GM12875 (cell line): ENCODE data around the gene SLC16A6.
"Not testable (repeated sequence)": the region's sequence is repeated elsewhere in the genome, so short reads cannot be mapped to it uniquely, and the experiment has no call there.

Source experiments
- H3K4me3 ChIP-seq: one replicate; pipeline ENCODE4 v1.5.1; 2011; ENCODE audit warnings: low read depth, low read length, control low read depth
- TF ChIP-seq, protein P1 (sequence below): IDR thresholded peaks from 2 replicates; pipeline ENCODE4 v1.5.1; 2011; ENCODE audit warnings: low read depth, mild to moderate bottlenecking, control low read depth, inconsistent platforms, low read length, moderate library complexity, borderline replicate concordance; ENCODE audit not compliant: insufficient read depth

The SLC16A6 gene

DNA sequence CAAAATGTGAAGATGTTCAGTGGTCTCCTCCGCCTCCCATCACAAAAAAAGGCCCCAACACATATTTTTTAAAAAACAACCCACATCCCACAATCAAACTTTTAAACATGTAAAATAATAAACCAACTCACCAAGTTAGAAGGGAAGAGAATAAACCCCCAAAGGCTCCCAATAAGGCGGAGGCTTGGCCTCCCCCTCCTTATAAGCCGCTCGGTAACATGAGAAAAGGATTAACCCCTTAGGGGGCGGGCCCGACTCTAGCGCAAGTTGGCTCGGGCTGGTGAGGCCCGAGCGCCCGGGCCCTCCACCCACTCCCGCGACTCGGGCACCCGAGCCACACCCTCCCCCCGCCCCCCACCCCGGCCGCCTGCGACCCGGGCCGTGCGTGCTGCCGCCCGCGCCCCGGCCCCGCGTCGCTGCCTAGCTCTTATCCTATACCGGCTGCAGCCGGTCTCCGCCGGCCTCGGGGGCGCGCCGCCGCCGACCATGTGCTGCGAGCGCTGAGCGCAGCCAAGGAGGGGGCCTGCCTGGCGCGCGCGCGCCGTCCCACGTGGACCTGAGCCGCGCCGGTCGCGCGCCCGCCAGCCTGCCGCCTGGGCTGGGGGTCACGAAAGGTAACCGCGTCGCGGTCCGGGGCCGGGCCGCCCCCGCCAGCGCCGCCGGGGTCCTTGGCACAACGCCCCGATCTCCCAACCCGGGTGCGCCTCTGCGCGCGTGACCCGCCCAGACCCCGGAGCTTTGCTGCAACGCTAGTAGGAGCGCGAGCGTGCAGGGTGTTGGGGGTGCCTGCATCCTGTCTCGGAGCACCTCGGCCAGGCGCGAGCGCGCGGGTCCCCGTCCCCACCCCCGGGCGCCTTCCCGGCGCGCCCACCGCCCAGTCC, at the start of gene SLC16A6, which contains the start of gene ARSG:
TSS of gene SLC16A6 (minus strand) at position 173 of the 881 bp plus-strand sequence. CDS start 12,807 bp downstream, outside the sequence.
TSS of gene ARSG (plus strand) at position 541 of the 881 bp plus-strand sequence. CDS start 15,999 bp downstream, outside the sequence.
- peak within 1 kb of the TSS; percentile 56 for H3K4me3 ChIP-seq
- TF ChIP-seq, protein P1, sequence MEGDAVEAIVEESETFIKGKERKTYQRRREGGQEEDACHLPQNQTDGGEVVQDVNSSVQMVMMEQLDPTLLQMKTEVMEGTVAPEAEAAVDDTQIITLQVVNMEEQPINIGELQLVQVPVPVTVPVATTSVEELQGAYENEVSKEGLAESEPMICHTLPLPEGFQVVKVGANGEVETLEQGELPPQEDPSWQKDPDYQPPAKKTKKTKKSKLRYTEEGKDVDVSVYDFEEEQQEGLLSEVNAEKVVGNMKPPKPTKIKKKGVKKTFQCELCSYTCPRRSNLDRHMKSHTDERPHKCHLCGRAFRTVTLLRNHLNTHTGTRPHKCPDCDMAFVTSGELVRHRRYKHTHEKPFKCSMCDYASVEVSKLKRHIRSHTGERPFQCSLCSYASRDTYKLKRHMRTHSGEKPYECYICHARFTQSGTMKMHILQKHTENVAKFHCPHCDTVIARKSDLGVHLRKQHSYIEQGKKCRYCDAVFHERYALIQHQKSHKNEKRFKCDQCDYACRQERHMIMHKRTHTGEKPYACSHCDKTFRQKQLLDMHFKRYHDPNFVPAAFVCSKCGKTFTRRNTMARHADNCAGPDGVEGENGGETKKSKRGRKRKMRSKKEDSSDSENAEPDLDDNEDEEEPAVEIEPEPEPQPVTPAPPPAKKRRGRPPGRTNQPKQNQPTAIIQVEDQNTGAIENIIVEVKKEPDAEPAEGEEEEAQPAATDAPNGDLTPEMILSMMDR: no peak

GRCh38 chr17:68334393-68334792, 43.5 kb upstream of the SLC16A6 start:
- H3K4me3 ChIP-seq: no peak overlapping the region
- TF ChIP-seq, protein P1: no peak

GRCh38 chr17:68331932-68332331, 41.0 kb upstream of the SLC16A6 start:
- not testable (repeated sequence) for H3K4me3 ChIP-seq

- TF ChIP-seq, protein P1: no peak
- no peak overlapping the region for H3K4me3 ChIP-seq
Measured at GRCh38 chr17:68329331-68329730, 38.4 kb upstream of the SLC16A6 start.

DNA sequence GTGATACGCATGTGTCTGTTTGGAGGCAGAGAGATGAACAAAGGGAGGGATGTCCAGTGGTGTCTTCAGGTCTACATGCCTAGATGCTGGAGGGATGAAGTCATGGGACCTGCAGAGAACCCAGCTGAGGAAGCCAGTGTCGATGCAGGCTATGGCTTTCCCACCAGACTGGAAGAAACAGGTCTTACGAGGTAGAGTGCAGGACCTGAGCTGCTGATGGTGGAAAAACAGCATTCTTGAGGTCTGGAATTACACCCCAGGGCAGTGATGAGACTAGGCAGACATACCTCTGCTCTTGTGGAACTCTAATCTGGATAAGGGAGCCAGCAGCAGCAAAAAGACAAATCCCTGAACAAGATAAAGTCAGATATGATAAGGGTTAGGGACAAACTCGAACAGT, 37.7 kb upstream of the SLC16A6 start:
- TF ChIP-seq, protein P1: no peak
- H3K4me3 ChIP-seq: no peak overlapping the region

GRCh38 chr17:68327823-68328557, 37.1 kb upstream of the SLC16A6 start:
- TF ChIP-seq, protein P1: peak; percentile 44; the same call in 1 of the 2 replicates
- H3K4me3 ChIP-seq: no peak overlapping the region

DNA sequence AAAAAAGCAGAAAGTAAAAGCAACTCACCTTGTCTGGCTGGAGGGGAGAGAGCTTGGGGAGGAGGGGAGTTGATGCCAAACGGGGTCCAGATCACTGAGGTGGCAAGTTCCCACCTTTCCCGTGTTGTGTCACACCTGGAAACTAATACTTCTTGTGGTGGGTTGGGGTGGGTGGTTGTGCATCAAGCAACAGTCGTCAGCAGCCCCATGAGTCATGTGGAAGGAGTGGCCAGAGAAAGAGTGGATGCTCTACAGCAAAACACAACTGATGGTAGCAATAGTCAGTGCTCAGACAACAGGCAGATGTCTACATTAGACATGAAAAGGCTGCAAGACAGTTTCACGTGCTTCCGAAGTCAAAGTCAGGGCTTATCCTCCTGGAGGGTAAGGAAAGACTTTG, 35.8 kb upstream of the SLC16A6 start:
- TF ChIP-seq, protein P1: no peak
- H3K4me3 ChIP-seq: no peak overlapping the region
